Measurements from ENCODE around the gene HIBCH. TPM values are rescaled to one million over a fixed set of nuclear protein-coding genes. Genes with fewer than 3 reads are reported as not detected.
"Not testable (repeated sequence)": the region's sequence is repeated elsewhere in the genome, so short reads cannot be mapped to it uniquely, and the experiment has no call there.

HIBCH gene
- total and polyA plus RNA-seq, 2 of the 4 experiments (the other 2 are of a cell fraction), result 8.8 to 11.9 TPM

GRCh38 chr2:190280565-190281350, 38.9 kb downstream of the HIBCH start (continued):
- TF ChIP-seq RAD21 (IDR thresholded peaks at IDR 0.05; ENCODE audit: low read length), result no peak

GRCh38 chr2:190279256-190280134, 40.1 kb downstream of the HIBCH start:
- H3K9me3 ChIP-seq (ENCODE audit: control insufficient read depth, insufficient read depth, low read length); dilution Hi-C loops (cut with HindIII; ENCODE audit: low sequenced_read_pairs, unreplicated experiment); H3K79me1 ChIP-seq (ENCODE audit: low read depth in 1 of 2, low read length in 2 of 2); H3K56ac ChIP-seq (ENCODE audit: extremely low read depth, insufficient read depth, low read length); H3K27me3 ChIP-seq (ENCODE audit: control insufficient read depth, insufficient read depth, low read length); H3K4me1 ChIP-seq (ENCODE audit: control insufficient read depth, insufficient read depth, low read length); DNase-seq; H4K20me1 ChIP-seq (ENCODE audit: insufficient read depth, low read length); H3K4me2 ChIP-seq (ENCODE audit: low read depth, low read length); H2BK5ac ChIP-seq (ENCODE audit: low read depth, low read length, poor library complexity, severe bottlenecking); CTCF ChIA-PET; H3K23ac ChIP-seq (ENCODE audit: low read depth, low read length); intact Hi-C loops (cut with micrococcal nuclease); H3K4me3 ChIP-seq (ENCODE audit: insufficient read depth, low read depth, low read length); H4K91ac ChIP-seq (ENCODE audit: insufficient read depth, low read depth, low read length); H3K18ac ChIP-seq (ENCODE audit: low read depth, low read length); H3K9me1 ChIP-seq (ENCODE audit: insufficient read depth, low read length); H3K36me3 ChIP-seq (ENCODE audit: control insufficient read depth, insufficient read depth, low read length); H2AK9ac ChIP-seq (replicated peaks; ENCODE audit: low read depth, low read length, poor library complexity); BruUV-seq (replicated peaks); H2AFZ ChIP-seq (replicated peaks; ENCODE audit: low read length, poor library complexity); H4K8ac ChIP-seq (ENCODE audit: low read depth in 2 of 2, low read length in 2 of 2); H4K5ac ChIP-seq (ENCODE audit: low read depth, low read length); H2BK15ac ChIP-seq (ENCODE audit: low read depth, low read length); H2AK5ac ChIP-seq (ENCODE audit: low read depth, low read length); H2BK120ac ChIP-seq (ENCODE audit: low read depth, low read length); ATAC-seq (ENCODE audit: low read depth); H3K4ac ChIP-seq (ENCODE audit: low read depth, low read length); H3K27ac ChIP-seq (ENCODE audit: insufficient read depth, low read length); H3K14ac ChIP-seq (replicated peaks; ENCODE audit: low read depth, low read length); POLR2A ChIA-PET (ENCODE audit: unreplicated experiment); H3K9ac ChIP-seq (ENCODE audit: low read depth, low read length): not testable (repeated sequence)
- 96% methylated on average over 4 of the region's 12 CpGs; no CpG with 5 or more reads in 1 of the 2 experiments for WGBS, 2 experiments (ENCODE audit: extremely low coverage in 2 of 2, insufficient read length in 1 of 2)
- peak overlapping the region; percentile 47; the same call in 1 of the 2 replicates for H2BK20ac ChIP-seq (ENCODE audit: low read depth, low read length)
- in situ Hi-C loops (cut with MboI; ENCODE audit: low sequenced_read_pairs), result loop anchor here (10.0 kb wide), 1 partner anchor 185 kb away; no protein-coding TSS in a partner anchor
